Stimulated activated CD8-positive, alpha-beta memory T cell treated with anti-CD3 and anti-CD28 coated beads, Interleukin-2, amount 100 ng/mL, for 48 hours (primary cell): ENCODE data around the gene TES.

Source experiments
- DNase-seq, 2 donors: peaks; one replicate each; pipeline ENCODE4 v3.0.0-alpha.2; 2020; ENCODE audit warnings: low read depth in 2 of 2

Gene TES

DNA sequence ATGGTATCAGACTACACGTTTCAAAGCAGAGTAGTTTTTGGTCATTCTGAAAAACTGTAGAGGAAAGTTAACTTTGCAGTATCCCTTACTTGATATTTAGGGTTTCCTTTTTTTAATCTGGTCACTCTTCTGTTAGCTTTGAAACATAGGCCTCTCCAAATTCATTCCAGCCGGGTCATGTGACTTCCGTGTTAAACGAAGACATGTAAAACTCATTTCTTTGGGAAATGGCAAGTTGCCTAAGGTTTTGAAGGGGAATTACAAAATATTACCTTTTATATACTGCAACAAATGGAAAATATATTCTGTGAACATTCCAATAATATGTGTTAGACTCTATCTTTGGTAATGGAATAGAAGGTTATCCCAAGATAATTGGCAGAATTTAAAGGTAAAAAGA is 9.5 kb downstream of the TES start:
- DNase-seq, result no peak

GRCh38 chr7:116222501-116222900 is 12.2 kb downstream of the TES start:
- DNase-seq, result no peak

- no peak for DNase-seq
Observed at GRCh38 chr7:116223588-116223987, 13.2 kb downstream of the TES start.

DNA sequence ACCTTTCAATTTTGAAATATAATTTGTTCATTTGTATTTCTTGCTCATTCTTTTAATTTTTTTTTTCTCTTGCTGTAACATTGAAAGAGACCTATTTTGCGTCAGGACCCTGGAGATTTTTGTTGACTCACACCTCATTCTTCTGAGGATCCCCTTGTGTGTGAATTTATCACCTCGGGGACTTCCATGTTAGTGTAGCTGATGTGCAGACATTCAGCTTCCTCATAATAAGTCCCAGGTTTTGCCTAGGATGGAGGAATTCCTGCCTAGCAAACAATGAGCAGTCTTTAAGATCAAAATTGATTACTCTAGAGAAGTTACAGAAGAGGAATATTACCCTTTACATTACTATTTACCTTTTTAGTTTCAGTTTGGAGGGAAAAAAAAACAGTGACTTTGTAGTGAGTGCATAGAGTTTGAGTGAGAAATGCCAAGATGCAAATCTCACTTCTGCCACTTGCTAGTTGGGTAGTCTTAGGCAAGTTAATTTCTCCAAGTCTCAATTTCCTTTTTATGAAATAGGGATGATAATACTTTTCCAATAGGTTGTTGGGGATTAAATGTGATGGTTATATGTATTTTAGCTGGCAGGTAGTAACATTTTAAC is 14.3 kb downstream of the TES start:
- DNase-seq, result no peak

GRCh38 chr7:116225860-116226259 is 15.5 kb downstream of the TES start:
- no peak for DNase-seq

DNA sequence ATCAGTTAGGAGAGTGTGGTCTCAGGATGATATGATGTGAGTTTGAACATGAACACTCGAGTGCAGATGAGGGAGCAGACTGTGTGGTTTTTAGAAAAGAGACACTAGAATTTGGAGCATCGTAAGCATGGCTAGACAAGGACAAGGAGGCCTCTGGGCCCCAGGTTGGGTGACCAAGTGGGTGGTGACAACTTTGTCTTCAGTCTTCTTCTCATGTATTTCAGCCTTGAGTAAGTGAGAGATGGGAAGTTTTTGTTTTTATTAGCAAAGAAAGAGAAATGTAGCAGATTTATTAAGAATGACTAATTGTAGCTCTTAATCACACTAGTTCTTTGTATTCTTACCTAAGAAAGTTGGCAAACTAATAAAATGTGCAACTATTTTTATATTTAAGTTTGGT is 16.3 kb downstream of the TES start:
- DNase-seq, result no peak

- DNase-seq, result no peak
Observed at GRCh38 chr7:116227678-116228239, 17.4 kb downstream of the TES start.

GRCh38 chr7:116228241-116228640 is 17.9 kb downstream of the TES start:
- no peak for DNase-seq

DNA sequence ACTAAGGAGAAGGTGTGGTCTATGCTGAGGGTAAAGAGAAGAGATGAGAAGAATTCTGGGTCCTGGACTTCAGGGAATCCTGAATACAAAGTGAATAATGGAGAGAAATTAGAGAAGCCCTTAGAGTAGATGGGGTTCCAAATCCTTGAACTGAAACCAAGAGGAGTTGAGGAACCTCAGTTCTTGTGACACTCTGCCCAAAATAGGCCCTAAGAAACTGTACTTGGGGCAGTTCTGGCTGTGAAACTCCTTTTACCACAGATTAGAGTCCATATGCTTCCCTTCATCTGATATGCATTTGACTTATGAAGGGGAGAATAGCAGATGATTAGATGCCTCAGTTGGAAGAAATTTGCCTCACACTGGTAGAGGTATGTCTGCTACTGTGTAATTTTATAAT is 19.0 kb downstream of the TES start:
- DNase-seq, result no peak

DNA sequence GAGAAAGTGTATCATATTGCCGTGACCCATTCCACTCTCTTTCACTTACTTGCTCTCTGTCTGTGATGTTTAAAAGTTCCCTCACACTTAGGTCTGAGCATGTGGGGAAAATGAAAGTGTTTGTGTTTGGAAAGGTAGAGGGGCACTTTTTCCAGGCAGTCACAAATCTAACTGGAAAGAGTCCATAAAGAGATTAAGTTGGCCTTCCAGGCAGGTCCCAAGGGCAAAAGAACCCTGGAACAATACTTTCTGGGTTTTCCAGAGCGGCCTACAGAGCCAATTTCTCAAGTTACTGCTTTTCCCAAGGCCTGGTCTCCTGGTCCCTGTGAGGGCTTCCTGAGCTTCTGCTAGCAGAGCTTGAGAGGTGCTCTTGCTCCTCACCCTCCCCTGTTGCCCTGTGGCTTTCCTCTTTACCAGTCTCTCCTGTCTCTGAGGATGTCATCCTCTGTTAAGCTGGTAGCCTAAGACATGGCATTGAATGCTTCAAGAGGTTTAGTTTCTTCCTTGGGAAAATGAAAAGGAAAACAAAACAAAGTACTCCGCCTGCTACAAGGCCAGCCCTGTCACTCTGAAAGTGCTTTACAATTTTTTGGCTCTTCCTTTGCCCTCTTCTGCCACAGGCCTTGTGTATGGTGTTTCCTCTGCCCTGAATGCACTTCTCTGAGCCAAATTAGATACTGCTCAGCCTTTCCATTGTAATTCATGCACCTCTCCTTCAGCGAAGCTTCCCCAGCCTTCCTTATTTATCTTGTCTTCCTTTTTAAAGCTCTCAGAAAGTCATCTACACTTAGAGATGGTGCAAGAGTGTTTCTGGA is 20.1 kb downstream of the TES start:
- DNase-seq, result no peak

DNA sequence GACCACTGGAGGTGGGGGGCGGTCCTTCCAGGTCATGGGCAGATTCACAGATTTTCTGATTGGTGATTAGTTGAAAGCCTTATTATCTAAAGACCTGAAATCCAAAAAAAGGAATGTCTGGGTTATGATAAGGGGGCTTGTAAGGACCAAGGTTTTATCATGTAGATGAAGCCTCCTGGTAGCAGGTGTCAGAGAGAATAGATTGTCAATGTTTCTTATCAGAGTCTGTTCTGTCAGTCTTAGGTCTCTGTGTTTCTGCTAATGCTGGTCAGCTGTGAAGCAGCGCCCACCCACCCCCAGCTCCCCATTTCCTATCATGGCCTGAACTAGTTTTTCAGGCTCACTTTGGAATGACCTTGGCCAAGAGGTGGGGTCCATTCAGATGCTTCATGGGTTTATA is 21.2 kb downstream of the TES start:
- no peak for DNase-seq

- DNase-seq, result no peak
Observed at GRCh38 chr7:116231949-116232348, 21.6 kb downstream of the TES start.

DNA sequence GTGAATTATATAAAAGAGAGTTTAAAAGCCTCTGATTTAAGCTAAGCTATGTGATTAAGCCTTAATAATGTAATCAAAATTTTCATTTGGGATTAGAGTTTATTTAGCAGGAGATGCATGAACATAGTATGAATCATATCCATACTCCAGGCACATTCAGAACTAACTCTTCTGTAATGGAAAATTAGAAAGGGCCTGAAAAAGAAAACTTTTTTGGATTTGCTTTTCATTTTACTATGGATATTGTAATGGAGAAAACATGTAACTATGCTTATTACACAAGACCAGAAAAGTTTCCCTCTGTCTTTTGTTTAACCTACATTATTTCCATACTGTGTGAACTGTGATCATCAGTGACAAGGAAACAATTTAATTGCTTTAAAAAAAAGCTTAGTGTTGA is 22.0 kb downstream of the TES start:
- DNase-seq, result no peak

GRCh38 chr7:116232920-116233319 is 22.6 kb downstream of the TES start:
- no peak for DNase-seq

DNA sequence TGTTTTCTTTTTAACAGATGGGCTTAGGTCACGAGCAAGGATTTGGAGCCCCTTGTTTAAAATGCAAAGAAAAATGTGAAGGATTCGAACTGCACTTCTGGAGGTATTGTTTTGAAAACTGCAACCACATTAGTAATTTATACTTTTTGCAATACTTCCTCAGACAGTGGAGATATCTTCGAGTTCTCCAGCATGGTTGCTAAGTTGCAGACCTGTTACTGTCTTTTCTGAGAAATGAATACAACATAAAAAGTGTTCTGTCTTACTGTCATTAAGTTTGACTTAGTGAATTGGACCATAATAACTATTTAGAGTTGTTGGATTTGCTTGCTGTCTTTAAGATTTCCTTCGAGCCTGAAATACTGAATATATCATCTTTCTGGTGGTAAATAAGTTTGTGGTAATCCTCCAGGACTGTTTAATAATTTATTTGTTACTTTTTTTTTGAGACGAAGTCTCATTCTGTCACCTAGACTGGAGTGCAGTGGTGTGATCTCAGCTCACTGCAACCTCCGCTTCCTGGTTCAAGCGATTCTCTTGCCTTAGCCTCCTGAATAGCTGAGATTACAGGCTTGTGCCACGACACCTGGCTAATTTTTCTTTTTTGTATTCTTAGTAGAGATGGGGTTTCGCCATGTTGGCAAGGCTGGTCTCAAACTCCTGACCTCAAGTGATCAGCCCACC is 24.3 kb downstream of the TES start:
- no peak for DNase-seq

DNA sequence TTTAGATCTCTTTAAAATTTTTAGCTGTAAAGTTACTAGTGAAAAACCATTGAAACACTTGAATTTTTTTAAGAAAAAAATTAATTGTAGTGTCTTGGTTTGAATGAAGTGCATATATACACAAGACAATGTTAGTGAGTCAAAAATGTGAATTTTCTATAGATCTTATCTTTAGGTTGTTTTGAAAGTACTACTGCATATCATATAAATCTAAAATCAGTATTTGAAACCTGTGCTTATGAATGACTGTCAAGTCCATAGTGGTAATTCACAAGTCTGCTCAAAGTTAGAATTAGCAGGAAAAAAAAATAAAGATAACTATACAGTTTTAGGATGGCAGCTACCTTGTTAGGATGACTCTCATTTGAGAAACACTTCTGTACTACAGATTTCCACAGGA is 25.0 kb downstream of the TES start:
- DNase-seq, result no peak

GRCh38 chr7:116236020-116236630 is 25.8 kb downstream of the TES start:
- no peak for DNase-seq

DNA sequence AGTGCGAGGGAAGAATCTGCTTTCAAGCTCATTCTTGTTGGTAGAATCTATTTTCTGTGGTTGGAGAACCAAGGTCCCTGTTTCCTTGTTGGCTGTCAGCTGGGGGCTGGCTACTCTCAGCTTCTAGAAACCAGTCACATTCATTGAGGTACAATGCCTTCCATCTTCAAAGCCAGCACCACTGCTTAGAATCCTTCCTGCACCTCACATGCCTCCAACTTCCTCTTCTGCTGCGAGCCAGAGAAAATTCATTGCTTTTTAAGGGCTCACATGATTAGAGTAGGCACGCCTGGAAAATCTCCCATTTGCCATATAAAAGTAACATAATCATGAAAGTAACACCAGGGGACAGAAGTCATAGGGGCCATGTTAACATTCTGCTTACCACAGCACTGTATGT is 28.7 kb downstream of the TES start:
- DNase-seq, result no peak

GRCh38 chr7:116239434-116239833 is 29.1 kb downstream of the TES start:
- no peak for DNase-seq

DNA sequence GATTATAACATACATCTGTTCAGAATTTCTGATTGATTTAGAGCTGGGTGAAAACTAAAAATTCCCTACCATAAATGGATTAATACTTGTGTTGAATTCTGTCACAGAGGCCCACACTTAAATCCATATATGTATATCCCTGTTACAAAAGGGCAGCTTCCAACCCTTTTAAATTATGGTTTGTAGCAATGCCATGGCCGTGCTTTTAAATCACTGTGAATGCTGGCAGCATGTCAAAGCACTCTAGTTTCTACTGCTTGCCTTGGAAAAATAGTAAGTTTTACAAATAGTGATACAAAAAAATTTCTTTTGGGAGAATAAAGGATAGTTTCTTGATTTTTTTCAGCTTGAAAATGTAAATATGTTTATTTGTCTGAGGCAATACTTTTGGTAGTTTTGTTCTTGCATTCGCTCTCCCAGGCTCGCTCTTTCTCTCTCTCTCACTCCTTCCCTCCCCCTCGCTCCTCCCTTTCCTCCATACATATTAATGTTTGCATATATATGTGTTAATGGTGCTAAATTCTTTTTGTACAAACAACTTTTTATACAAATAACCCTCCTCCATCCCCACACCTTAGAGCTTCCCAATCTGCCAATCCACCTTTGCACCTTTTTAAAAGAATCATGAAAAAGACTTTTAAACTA is 29.8 kb downstream of the TES start:
- DNase-seq, result no peak

- no peak for DNase-seq
Observed at GRCh38 chr7:116241291-116241690, 31.0 kb downstream of the TES start.

- no peak for DNase-seq
Observed at GRCh38 chr7:116242178-116242577, 31.8 kb downstream of the TES start.
